VCaP (cell line): ENCODE data around the gene UBE3C.

ENCODE experiments used
- H3K27ac ChIP-seq: fragments of 450-650 bp; 2 replicates; pipeline ENCODE4 v1.5.1; 2017
- TF ChIP-seq, protein P1 (sequence below): fragments of 450-650 bp; conservative IDR thresholded peaks from 2 replicates; pipeline ENCODE4 v1.5.1; 2017; ENCODE audit warnings: mild to moderate bottlenecking, moderate library complexity

Gene UBE3C

GRCh38 chr7:157220916-157221569, 82.3 kb downstream of the UBE3C start:
- H3K27ac ChIP-seq: peak overlapping the region; percentile 5
- TF ChIP-seq, protein P1, sequence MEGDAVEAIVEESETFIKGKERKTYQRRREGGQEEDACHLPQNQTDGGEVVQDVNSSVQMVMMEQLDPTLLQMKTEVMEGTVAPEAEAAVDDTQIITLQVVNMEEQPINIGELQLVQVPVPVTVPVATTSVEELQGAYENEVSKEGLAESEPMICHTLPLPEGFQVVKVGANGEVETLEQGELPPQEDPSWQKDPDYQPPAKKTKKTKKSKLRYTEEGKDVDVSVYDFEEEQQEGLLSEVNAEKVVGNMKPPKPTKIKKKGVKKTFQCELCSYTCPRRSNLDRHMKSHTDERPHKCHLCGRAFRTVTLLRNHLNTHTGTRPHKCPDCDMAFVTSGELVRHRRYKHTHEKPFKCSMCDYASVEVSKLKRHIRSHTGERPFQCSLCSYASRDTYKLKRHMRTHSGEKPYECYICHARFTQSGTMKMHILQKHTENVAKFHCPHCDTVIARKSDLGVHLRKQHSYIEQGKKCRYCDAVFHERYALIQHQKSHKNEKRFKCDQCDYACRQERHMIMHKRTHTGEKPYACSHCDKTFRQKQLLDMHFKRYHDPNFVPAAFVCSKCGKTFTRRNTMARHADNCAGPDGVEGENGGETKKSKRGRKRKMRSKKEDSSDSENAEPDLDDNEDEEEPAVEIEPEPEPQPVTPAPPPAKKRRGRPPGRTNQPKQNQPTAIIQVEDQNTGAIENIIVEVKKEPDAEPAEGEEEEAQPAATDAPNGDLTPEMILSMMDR: no peak

- TF ChIP-seq, protein P1: no peak
- H3K27ac ChIP-seq: peak overlapping the region; percentile 50
These were observed 84.0 kb downstream of the UBE3C start for GRCh38 chr7:157222687-157223086.

GRCh38 chr7:157224627-157225026, 85.9 kb downstream of the UBE3C start:
- TF ChIP-seq, protein P1: peak; percentile 74

GRCh38 chr7:157228864-157229422, 90.2 kb downstream of the UBE3C start:
- H3K27ac ChIP-seq: 0 out of 2 replicates have a peak overlapping the region, but pooled peaks have one; percentile 0
- TF ChIP-seq, protein P1: peak; percentile 84

More at GRCh38 chr7:157224627-157225026, 85.9 kb downstream of the UBE3C start:
- no peak overlapping the region; the same call in 1 of the 2 replicates for H3K27ac ChIP-seq

DNA sequence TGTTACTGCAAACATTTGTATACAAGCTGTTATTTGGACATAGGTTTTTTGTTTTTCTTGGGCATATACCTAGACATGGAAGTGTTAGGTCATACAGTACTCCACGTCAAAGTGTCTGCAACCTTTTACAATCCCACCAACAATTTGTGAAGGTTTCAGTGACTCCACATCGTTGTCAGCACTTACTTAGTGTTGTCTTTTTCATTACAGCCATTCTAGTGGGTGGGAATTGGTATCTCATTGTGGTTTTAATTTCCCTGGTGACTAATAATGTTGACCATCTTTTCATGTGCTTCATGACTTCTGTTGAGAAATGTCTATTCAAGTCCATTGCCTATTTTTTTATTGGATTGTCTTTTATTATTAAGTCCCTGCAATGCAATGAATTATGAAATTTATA, 95.0 kb downstream of the UBE3C start:
- TF ChIP-seq, protein P1: no peak

GRCh38 chr7:157234271-157234670, 95.5 kb downstream of the UBE3C start:
- H3K27ac ChIP-seq: no peak overlapping the region
- TF ChIP-seq, protein P1: no peak

More for the DNA sequence above, 95.0 kb downstream of the UBE3C start:
- H3K27ac ChIP-seq: no peak overlapping the region

DNA sequence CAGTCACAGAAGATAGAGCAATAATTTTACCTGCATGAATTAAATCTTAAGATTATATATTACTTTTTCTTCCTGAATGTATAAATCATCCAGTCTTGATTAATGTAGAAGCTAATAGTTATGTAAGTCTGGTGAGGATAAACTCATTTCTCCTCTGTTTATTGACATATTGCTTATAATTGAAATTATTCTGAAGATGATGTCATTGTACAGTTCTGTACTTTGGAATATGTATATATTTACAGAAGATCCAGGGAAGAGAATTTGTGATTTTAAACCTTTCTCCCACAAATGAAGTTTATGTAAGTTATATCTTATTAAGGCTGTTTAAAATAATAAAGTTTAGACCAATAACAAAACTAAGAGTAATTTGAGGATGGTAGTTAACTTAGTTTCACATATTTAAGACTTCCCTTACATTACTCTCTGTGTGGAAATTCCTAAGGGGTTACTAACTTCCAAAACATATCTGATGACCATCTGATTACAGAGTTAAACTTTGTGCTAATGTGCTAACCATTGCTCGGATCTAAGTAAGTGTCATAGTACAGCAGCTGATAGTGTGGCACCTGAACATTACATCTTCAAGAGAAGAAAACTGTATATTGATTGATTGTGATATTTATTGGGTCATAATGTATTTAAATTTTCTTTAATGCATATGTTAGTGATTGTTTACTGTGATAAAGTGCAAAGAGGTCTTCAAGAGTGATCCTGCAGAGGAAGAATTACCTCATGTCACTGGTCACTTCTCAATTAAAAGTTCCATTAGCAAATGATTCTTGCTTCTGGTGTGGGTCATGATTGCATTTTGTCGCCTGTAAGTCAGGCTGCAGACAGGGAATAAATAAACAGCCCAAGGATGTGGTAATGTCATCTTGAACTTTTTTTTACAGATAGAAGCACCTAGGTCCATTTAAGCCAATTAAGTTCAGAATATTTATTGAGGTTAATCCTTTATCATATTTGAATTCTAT, 96.9 kb downstream of the UBE3C start:
- TF ChIP-seq, protein P1: no peak

More for the DNA sequence above, 96.9 kb downstream of the UBE3C start:
- H3K27ac ChIP-seq: no peak overlapping the region
